Measurements from ENCODE around the gene ZBTB20.
A peak's percentile ranks its signal among the peaks of the same experiment; 100 is the strongest.

The ZBTB20 gene

DNA sequence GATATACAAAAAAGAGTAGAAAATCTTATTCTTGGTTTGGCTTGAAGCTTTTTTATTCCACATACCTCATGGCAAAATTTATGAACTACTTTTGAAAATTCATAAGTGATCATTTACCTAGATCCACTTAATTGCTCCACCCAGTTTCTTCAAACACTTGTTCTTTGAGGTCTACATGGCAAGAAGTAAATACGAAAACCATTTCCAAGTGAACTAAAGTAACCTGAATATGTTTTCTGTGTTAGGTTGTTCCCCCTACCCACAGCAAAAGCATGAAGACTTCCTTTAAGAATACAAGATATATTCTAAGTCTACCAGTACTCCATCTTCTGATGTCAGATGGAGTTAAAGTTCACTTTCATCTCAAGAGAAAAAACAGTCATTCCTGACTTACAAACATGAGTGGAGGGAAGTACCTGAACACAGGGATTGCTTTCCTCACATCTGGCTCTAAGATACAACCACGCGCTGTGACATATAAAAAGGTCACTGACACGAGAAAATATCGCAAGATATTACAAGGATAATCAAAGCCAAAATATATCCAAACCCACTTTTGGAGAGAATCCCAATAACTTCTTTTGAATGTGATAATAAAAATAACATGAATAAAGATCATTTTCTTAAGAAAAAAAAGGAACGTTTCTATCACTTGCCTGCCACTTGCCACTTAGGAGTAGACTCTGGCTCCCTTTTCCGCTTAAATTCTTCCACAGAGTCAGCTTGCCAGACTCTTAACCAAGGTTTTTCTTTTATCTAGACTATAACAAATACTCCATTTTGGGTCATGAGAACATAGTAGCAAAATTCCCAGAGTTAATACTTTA is 428.8 kb downstream of the ZBTB20 start:
- Mint-ChIP-seq H3K4me1 (ENCODE audit: low read depth) (peaks cover 11% of the 10 kb centered on the region), H3K4me3 (no peak overlapping the region), H3K27me3 (ENCODE audit: low read depth) (no peaks in the 10 kb centered on the region), H3K27ac (no peak overlapping the region), H3K36me3 (ENCODE audit: low read depth) (no peaks in the 10 kb centered on the region), H3K9me3 (no peaks in the 10 kb centered on the region)
- no peak for DNase-seq (ENCODE audit: low spot score)

DNA sequence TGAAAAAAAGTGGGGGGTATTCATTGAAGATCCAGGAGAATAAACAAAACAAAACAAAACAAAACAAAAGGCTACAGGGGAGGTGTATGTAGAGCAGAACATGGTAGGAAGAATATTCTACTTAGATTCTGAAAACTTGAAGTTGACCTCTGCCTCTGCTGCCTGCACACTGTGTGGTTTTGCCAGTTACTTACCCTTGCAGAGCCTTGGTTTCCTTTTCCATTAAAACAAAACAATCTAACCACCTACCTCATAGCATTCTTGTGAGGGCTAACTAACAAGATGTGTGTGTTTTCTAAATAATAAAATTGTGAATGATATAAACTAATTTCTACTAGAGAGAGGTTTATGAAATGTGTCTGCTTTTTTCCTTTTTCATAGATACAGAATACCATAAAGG is 430.2 kb downstream of the ZBTB20 start:
- Mint-ChIP-seq H3K4me3 (no peak overlapping the region), H3K4me1 (ENCODE audit: low read depth) (peaks cover 10% of the 10 kb centered on the region)

GRCh38 chr3:114716126-114716525 is 431.0 kb downstream of the ZBTB20 start:
- H3K4me3 Mint-ChIP-seq = no peak overlapping the region
- DNase-seq (ENCODE audit: low spot score) = no peak
- H3K36me3 Mint-ChIP-seq (ENCODE audit: low read depth) = no peaks in the 10 kb centered on the region
- peaks cover 5% of the 10 kb centered on the region for H3K4me1 Mint-ChIP-seq (ENCODE audit: low read depth)
- H3K27me3 Mint-ChIP-seq (ENCODE audit: low read depth) = no peaks in the 10 kb centered on the region
- H3K9me3 Mint-ChIP-seq = no peaks in the 10 kb centered on the region
- no peak overlapping the region for H3K27ac Mint-ChIP-seq

More for the DNA sequence above, 430.2 kb downstream of the ZBTB20 start:
- H3K36me3 Mint-ChIP-seq (ENCODE audit: low read depth) = no peaks in the 10 kb centered on the region
- no peak overlapping the region for H3K27ac Mint-ChIP-seq
- DNase-seq (ENCODE audit: low spot score) = no peak
- no peaks in the 10 kb centered on the region for H3K27me3 Mint-ChIP-seq (ENCODE audit: low read depth)
- no peaks in the 10 kb centered on the region for H3K9me3 Mint-ChIP-seq

DNA sequence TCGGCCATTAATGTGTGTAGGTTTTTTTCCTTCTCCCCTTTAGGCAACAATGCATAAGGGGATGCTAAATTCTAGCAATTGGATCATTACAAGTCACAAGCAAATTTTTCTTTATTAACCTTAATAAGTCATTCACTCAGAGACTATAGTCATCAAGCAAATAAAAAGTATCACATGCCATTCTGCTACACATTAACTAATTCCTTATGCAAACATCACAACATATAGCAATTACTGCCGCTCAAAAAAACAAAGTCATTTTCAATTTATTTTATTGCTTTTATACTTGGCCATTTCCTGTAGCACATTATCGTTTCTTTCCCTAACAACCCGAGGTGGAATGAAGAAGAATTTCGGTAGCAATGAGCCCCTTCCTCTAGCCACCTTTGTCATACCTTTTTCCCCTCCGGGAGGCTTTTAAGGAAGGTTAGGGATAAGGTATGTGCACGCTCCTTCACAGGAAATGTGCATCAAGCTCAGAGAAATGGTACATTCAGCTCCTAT is 432.1 kb downstream of the ZBTB20 start:
- Mint-ChIP-seq H3K36me3 (ENCODE audit: low read depth) (no peaks in the 10 kb centered on the region), H3K27ac (no peak overlapping the region), H3K4me1 (ENCODE audit: low read depth) (no peaks in the 10 kb centered on the region), H3K9me3 (no peaks in the 10 kb centered on the region), H3K27me3 (ENCODE audit: low read depth) (no peaks in the 10 kb centered on the region), H3K4me3 (no peak overlapping the region)
- no peak for DNase-seq (ENCODE audit: low spot score)

GRCh38 chr3:114714237-114714636 is 432.9 kb downstream of the ZBTB20 start:
- Mint-ChIP-seq H3K36me3 (ENCODE audit: low read depth) (no peaks in the 10 kb centered on the region), H3K27ac (no peak overlapping the region), H3K9me3 (no peaks in the 10 kb centered on the region), H3K4me3 (no peak overlapping the region), H3K27me3 (ENCODE audit: low read depth) (no peaks in the 10 kb centered on the region), H3K4me1 (ENCODE audit: low read depth) (peaks cover under 1% of the 10 kb centered on the region)
- no peak for DNase-seq (ENCODE audit: low spot score)

DNA sequence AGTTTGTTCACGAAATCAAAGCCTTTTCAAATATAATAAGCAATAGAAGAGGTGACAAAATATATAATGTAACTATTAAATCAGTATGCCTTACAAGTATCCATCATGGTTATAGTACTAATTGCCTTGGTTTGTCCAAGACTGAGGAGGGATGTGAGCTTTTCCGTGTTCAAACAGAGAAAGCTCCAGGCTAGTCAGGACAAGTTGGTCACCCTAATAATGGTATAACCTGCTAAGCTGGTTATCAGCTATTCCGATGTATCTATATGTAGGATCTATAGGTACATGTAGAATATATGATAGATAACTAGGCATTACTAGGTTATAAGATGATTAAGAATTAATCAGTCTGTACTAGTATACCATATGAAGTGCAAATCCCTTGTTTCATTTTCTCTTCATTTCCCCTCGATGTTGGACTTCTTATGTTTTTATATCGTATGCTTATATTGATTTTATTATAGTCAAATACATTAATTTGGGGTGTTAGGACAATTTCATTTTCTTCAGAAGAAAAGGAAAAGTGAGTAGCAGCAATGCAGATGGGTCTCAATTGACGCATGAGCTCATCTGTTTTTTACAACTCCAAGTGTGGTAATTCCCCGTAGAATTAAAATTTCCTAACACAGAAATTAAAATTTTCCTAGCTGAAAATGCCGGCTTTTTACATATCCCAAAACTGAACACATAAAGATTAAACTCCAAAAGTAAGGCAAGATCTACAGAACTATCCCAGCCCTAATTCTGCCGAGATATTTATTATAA is 434.2 kb downstream of the ZBTB20 start:
- H3K36me3 Mint-ChIP-seq (ENCODE audit: low read depth) = no peaks in the 10 kb centered on the region
- no peak overlapping the region for H3K27ac Mint-ChIP-seq
- no peak overlapping the region for H3K4me3 Mint-ChIP-seq
- H3K9me3 Mint-ChIP-seq = no peaks in the 10 kb centered on the region
- H3K4me1 Mint-ChIP-seq (ENCODE audit: low read depth) = peaks cover 2% of the 10 kb centered on the region
- no peaks in the 10 kb centered on the region for H3K27me3 Mint-ChIP-seq (ENCODE audit: low read depth)
- DNase-seq (ENCODE audit: low spot score) = no peak

- Mint-ChIP-seq H3K36me3 (ENCODE audit: low read depth) (no peaks in the 10 kb centered on the region), H3K4me3 (no peak overlapping the region)
Measured at GRCh38 chr3:114711321-114711886, 435.7 kb downstream of the ZBTB20 start.

GRCh38 chr3:114709102-114709501 is 438.0 kb downstream of the ZBTB20 start:
- H3K27ac Mint-ChIP-seq = no peak overlapping the region
- DNase-seq (ENCODE audit: low spot score) = no peak

More at GRCh38 chr3:114711321-114711886, 435.7 kb downstream of the ZBTB20 start:
- Mint-ChIP-seq H3K4me1 (ENCODE audit: low read depth) (peaks cover 4% of the 10 kb centered on the region), H3K27me3 (ENCODE audit: low read depth) (no peaks in the 10 kb centered on the region), H3K27ac (no peak overlapping the region), H3K9me3 (no peaks in the 10 kb centered on the region)
- no peak for DNase-seq (ENCODE audit: low spot score)

DNA sequence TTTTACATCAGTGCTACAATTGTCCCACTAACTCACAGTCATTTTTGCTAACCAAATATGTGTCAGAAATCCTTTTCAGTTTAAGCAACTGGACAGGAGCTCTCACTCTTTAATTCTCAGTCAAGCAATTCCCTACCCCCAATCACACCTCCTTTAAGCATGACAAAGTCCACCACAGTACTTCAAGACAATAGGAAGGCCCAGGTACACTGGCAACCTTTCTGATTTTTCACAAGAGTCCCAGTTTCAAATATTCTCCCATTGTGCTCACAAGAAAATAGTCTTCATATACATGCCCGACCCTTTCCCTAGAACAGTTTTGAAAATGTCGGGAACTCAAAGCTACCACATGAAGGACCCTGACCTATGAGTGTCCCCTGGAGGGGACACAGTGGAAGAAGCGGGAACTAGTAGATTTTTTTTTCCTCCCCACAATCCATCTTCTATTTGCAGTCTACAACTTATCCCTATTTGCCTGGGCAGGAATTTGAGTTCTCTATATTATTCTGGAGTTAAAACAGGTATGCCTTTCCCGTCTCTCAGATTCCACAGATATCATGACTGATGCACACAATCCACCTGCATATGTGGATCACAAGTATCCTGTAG is 439.7 kb downstream of the ZBTB20 start:
- Mint-ChIP-seq H3K9me3 (no peaks in the 10 kb centered on the region), H3K27ac (no peak overlapping the region), H3K27me3 (ENCODE audit: low read depth) (peaks cover 5% of the 10 kb centered on the region), H3K4me3 (no peak overlapping the region), H3K36me3 (ENCODE audit: low read depth) (no peaks in the 10 kb centered on the region), H3K4me1 (ENCODE audit: low read depth) (peaks cover 4% of the 10 kb centered on the region)
- DNase-seq (ENCODE audit: low spot score) = no peak

More at GRCh38 chr3:114709102-114709501, 438.0 kb downstream of the ZBTB20 start:
- Mint-ChIP-seq H3K4me3 (no peak overlapping the region), H3K27me3 (ENCODE audit: low read depth) (no peaks in the 10 kb centered on the region), H3K9me3 (no peaks in the 10 kb centered on the region), H3K4me1 (ENCODE audit: low read depth) (peaks cover 4% of the 10 kb centered on the region), H3K36me3 (ENCODE audit: low read depth) (no peaks in the 10 kb centered on the region)

DNA sequence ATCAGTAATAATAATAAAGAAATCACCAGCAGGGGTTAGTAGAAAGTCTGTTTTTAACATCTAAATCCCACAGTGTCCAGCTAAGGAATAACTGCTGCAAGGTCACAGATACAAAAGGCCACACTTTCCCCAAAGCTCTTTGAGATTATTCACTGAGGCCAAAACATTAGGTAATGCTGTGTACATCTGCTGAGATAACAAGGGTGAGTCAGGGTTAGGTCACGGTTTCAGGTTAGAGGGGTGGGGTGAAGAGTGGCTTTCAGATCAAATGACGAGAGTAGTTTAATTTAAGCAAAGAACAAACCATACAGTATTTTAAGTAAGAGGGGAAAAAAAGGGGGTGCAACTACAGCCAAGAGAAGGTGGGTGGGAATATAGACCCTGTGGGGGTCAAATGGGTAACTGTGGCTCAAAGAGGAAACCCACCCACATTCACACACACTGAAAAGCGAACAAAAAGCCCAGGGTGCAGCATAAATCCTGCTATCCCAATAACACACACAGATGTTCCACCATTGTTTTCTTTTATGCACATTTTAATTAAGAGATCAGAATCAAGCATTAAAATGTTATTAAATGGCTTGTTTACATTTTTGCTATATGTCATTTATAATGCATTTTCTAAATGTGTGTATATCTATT is 440.4 kb downstream of the ZBTB20 start:
- Mint-ChIP-seq H3K4me1 (ENCODE audit: low read depth) (peaks cover 4% of the 10 kb centered on the region), H3K4me3 (no peak overlapping the region), H3K27ac (no peak overlapping the region), H3K9me3 (no peaks in the 10 kb centered on the region), H3K36me3 (ENCODE audit: low read depth) (no peaks in the 10 kb centered on the region), H3K27me3 (ENCODE audit: low read depth) (peaks cover 5% of the 10 kb centered on the region)
- DNase-seq (ENCODE audit: low spot score) = peak; percentile 47

GRCh38 chr3:114700637-114701234 is 446.4 kb downstream of the ZBTB20 start:
- peaks cover 9% of the 10 kb centered on the region for H3K27me3 Mint-ChIP-seq (ENCODE audit: low read depth)
- H3K4me3 Mint-ChIP-seq = no peak overlapping the region
- H3K27ac Mint-ChIP-seq = no peak overlapping the region
- H3K4me1 Mint-ChIP-seq (ENCODE audit: low read depth) = no peaks in the 10 kb centered on the region
- no peaks in the 10 kb centered on the region for H3K9me3 Mint-ChIP-seq
- no peaks in the 10 kb centered on the region for H3K36me3 Mint-ChIP-seq (ENCODE audit: low read depth)
- DNase-seq (ENCODE audit: low spot score) = no peak

GRCh38 chr3:114698146-114699105 is 448.7 kb downstream of the ZBTB20 start:
- no peaks in the 10 kb centered on the region for H3K4me1 Mint-ChIP-seq (ENCODE audit: low read depth)
- H3K27me3 Mint-ChIP-seq (ENCODE audit: low read depth) = peaks cover 9% of the 10 kb centered on the region
- DNase-seq (ENCODE audit: low spot score) = no peak
- H3K4me3 Mint-ChIP-seq = no peak overlapping the region
- no peaks in the 10 kb centered on the region for H3K9me3 Mint-ChIP-seq
- H3K27ac Mint-ChIP-seq = no peak overlapping the region
- H3K36me3 Mint-ChIP-seq (ENCODE audit: low read depth) = no peaks in the 10 kb centered on the region

Data from T-helper 2 cell treated with Interferon-gamma antibody and Interleukin-4, amounts not matched to agents 5 μg/mL and 100 μg/mL, for 36 hours (primary cell).